Measurements from ENCODE around the gene MAP6. TPM values are rescaled to one million over a fixed set of nuclear protein-coding genes. Genes with fewer than 3 reads are reported as not detected.

Gene MAP6
- total RNA-seq, 2 donors from 2014 or later, result 0.58 to 1.7 TPM

DNA sequence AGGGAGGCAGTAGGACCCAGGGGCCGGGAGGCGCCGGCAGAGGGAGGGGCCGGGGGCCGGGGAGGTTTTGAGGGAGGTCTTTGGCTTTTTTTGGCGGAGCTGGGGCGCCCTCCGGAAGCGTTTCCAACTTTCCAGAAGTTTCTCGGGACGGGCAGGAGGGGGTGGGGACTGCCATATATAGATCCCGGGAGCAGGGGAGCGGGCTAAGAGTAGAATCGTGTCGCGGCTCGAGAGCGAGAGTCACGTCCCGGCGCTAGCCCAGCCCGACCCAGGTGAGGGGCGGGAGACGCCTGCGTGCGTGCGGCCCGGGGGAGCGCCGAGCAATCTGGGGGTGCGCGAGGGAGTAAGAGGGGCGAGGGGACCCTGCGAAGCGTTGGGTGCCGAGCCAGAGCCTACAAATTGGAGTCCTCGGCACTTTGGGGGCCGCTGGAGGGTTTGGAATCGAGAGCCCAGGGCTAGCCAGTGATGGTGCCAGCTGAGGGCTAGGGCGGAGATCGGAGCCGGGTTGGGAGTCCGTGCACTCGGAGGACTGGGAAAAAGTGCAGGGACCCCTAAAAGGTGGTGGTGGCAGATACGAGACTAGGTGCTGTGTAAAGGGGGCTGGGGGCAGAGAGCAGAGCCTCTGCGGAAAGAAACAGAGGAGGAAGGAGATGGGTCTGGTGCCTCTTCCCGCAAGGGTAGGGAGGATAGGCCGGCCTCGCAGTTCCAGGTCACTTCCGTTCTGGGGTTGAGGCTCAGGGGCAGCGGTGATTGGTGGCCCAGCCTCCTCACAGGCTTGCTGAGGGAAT, 106.6 kb downstream of the MAP6 start, which contains the start of gene SERPINH1:
Gene SERPINH1 (plus strand): TSS at position 206 of the 788 bp plus-strand sequence. CDS start 4,097 bp downstream, outside the sequence.
- intact Hi-C loops (cut with DNase I, micrococcal nuclease), result no loop called here
- ATAC-seq, result peak; percentile 91
- DNase-seq, result peak; percentile 85 to 92

DNA sequence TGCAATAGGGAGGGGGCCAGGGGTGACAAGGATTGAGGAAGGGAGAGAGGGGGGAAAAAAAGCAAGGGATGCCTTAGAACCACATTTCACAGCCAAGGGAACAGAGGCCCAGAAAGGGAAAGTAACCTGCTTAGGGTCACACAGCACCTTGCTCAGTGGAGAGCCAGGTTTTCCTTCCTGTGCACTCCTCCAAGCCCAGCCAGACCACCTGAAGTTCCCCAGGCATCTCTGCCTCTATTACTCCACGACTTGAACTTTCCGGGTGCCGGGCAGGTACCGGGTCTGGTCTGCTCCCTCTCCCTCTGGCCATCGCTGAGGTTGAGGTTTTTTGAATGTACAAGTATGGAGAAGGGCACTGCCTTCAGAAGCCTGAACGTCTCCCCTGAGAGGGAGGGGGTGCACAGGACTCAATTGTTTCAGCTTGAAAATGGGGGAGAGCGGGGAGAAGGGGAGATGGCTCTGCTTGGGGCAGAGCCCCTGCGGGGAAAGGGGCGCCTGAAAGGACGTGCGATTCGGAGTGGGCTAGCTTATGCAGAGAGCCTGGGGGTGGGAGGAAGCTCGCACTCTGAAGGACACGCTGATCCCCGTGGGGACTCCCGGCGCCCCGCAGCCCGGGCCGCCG, 107.3 kb downstream of the MAP6 start:
- DNase-seq, result no peak
- no peak for ATAC-seq

GRCh38 chr11:75560644-75561043, 108.2 kb downstream of the MAP6 start:
- intact Hi-C loops (cut with DNase I, micrococcal nuclease), result no loop called here
- no peak for DNase-seq
- ATAC-seq, result no peak

More for the DNA sequence above, 107.3 kb downstream of the MAP6 start:
- intact Hi-C loops (cut with DNase I, micrococcal nuclease), result no loop called here

DNA sequence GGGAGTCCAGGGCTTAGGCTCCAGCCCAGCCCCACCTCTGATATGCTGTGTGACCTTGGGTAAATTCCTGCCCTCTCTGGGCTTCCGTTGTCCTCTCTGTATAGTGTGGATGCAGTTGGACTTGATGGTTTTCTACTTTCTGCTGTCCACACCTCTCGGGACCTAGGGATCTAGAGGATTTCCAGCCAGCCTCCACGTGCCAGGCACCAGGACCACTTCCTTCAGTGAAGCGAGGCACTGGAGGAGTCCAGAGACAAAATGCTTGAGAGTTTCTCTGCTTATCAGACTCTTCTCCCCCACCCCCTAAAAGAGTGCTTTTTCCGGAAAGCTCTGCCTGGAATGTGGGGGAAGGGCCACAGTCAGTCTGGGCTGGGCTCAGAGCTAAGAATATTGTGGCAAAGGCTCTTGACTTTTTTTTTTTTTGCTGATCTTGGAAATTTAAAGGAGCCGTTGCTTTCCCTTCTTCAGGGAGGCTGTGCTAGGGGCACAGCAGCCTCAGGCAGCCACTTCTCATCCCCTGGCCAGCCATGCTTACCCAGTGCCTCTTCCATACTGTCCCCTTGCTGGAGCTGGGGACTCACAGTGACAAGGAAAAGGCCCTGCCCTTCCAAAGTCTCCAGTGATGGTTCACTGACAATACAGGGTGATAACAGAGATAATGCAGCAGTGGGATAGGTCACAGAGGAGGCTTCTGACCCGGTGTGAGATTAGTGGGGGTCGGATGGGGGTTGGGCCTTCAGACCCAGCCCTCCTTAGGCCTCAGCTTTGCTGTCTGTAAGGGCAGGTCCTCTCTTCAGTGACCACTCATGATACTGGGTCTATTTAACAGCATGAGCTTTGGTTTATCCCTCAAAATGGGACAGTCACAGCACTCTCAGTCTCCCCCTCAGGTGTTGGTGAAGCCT, 109.6 kb downstream of the MAP6 start:
- intact Hi-C loops (cut with DNase I, micrococcal nuclease), result no loop called here
- DNase-seq (peak in 1 of 2 donors; percentile 33), ATAC-seq (peak; percentile 21)

- ATAC-seq (no peak), DNase-seq (no peak)
- intact Hi-C loops (cut with DNase I, micrococcal nuclease), result no loop called here
Observed at GRCh38 chr11:75557666-75558494, 111.0 kb downstream of the MAP6 start.

DNA sequence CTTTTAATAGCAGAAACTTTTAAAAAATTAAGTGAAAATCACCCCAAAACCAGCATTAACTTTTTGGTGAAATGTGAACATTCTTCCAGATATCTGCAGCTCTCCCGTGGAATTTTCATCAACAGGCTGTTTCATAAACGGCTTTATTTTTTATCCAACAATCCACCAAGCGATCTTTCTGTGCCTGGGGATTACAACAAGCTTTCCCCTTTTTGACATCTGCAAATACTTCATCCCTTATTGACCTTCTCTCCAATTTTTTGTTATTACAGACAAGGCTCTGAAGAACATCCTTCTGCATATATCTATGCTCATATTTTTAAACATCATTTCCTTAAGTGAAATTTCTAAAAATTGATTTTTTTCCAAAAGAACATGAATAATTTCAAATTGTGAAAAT, 112.6 kb downstream of the MAP6 start:
- DNase-seq, result no peak
- ATAC-seq, result no peak
- intact Hi-C loops (cut with DNase I, micrococcal nuclease), result no loop called here

DNA sequence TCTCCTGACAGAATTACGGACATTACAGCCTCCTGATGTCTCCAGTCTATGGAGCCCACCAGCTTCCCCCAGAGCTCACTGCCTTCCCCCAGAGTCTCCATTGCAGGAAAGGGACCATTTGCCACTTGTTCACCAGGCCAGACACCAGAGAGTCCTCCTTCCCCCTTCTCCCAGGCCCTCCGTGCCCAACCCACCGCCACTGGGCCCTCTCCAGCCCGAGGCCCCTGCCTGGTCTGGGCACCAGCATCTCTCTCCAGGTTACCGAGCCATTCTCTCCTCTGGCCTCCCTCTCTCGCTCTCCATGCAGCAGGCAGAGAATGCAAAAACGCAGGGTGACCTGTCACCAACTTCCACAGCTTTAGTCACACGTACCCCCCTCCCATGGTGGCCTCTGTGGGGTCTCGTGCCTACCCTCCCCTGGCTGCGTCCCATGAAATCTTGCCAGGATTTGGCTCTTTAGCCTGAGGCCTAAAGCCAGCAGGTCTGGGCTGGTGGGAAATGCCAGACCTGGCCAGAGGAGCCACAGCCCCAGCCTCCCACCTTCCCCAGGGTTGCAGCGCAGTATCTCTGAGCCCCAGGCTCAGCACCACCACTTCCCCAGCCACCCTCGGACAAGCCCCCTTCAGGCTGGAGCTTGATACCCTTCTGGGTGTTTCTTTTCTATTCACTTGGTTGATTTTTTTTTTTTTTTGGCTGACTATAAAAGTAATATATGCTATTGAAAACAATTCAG, 113.6 kb downstream of the MAP6 start:
- DNase-seq, result no peak
- intact Hi-C loops (cut with DNase I, micrococcal nuclease), result no loop called here
- no peak for ATAC-seq

GRCh38 chr11:75554258-75555022, 114.4 kb downstream of the MAP6 start:
- intact Hi-C loops (cut with DNase I, micrococcal nuclease), result no loop called here
- DNase-seq, result peak; percentile 69 to 92
- peak; percentile 36 for ATAC-seq

DNA sequence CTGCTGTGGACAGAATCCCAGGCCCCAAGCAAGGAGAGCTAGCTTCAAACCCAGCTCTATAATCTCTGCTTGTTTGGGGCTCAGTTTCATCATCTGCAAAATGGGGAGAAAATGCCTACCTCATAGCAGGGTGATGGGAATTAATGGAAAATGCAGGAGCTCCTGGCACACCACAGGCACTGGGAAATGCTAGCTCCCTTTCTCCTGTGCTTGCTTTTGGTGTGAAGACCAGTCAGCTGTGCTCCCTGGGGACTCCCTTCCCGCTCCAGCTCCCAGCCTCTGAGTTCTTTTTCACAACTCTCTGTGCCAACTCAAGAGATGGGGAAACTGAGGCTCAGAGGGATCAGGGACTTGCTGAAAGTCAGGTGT, 115.0 kb downstream of the MAP6 start:
- intact Hi-C loops (cut with DNase I, micrococcal nuclease), result no loop called here
- no peak for ATAC-seq
- DNase-seq, result no peak

DNA sequence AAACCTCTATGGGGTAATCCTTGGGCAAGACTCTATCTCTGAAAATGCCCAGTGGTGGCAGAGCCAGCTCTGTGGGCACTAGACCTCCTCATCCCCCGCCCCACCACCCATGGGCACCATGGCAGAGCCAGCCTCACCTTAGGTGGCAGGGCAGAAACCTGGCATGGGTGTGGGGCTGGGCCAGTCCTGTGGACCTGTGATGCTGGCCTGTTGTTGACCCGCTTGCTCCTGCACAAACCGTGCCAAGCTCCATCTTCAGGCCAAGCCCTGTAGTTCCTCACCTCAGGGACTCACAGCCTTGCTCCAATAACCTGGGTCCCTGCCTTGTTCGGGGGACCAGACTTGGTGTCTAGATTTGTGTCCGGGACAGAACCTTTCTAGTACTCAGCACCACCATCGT, 115.7 kb downstream of the MAP6 start:
- intact Hi-C loops (cut with DNase I, micrococcal nuclease), result no loop called here
- no peak for DNase-seq
- peak; percentile 29 for ATAC-seq

DNA sequence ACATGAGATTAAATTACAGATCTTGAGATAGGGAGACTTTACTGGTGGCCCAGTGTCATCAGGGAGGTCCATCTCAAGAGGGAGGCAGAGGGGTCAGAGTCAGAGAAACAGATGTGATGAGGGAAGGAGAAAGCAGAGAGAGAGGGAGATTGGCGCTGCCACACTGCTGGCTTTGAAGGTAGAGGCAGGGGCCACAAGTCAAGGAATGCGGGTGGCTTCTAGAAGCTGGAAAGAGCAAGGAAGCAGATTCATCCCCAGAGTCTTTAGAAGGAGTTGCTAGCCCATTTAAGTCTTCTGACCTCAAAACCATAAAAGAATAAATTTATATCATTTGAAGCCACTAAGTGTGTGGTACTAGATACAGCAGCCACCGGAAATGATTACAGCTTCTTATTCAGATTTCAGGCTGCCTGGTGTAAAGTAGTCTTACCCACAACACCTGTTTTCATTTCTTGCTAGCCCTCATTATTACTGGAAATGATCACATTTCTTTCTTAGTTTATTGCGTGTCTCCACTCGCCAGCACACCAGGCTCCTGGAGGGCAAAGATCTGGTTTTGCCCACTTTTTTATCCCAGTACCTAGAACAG, 119.4 kb downstream of the MAP6 start:
- ATAC-seq (no peak), DNase-seq (no peak)
- intact Hi-C loops (cut with DNase I, micrococcal nuclease), result no loop called here

- ATAC-seq (no peak), DNase-seq (no peak)
- intact Hi-C loops (cut with DNase I, micrococcal nuclease), result no loop called here
Observed at GRCh38 chr11:75548595-75549272, 120.1 kb downstream of the MAP6 start.

- intact Hi-C loops (cut with DNase I, micrococcal nuclease), result no loop called here
- ATAC-seq (peak; percentile 85), DNase-seq (peak in 1 of 2 donors; percentile 63)
Observed at GRCh38 chr11:75547617-75548058, 121.2 kb downstream of the MAP6 start.

- no peak for ATAC-seq
- DNase-seq, result no peak
- intact Hi-C loops (cut with DNase I, micrococcal nuclease), result no loop called here
Observed at GRCh38 chr11:75547177-75547576, 121.7 kb downstream of the MAP6 start.

DNA sequence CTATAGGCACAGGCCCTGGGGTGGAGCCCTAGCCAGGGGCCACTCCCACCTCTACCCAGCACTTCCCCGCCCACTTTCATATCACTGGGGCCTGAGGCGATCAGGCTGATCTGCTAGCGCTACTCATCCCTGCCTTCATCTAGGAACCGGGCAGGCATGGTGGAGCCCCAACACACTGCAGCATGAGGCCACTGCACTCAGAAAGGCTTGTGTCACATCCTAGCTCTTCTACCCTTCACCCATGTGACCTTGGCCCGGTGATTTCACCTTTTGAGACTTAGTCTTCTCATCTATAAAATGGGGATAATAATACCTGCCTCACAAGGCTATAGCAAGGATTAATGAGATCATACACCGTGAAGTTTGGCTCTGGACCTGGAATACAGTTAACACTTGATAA, 125.0 kb downstream of the MAP6 start:
- DNase-seq (peak in 1 of 2 donors; percentile 31), ATAC-seq (peak; percentile 73)
- intact Hi-C loops (cut with DNase I, micrococcal nuclease), result no loop called here

GRCh38 chr11:75542088-75542438, 126.8 kb downstream of the MAP6 start:
- intact Hi-C loops (cut with DNase I, micrococcal nuclease), result no loop called here
- ATAC-seq, result no peak
- no peak for DNase-seq
